Gastroesophageal sphincter (tissue), 2 donors: ENCODE data around the gene ARHGAP24.

Experiments used
- POLR2A ChIP-seq, 2 donors: fragments of 450-650 bp; IDR thresholded peaks; one replicate each; pipeline ENCODE4 v1.6.1; 2017; ENCODE audit warnings: antibody characterized with exemption in 2 of 2, mild to moderate bottlenecking in 2 of 2, moderate library complexity in 1 of 2
- POLR2AphosphoS5 ChIP-seq: sonication (generic); formaldehyde crosslinking; IDR thresholded peaks from one replicate; pipeline ENCODE4 v1.6.1; 2017; ENCODE audit warnings: antibody characterized with exemption

- TF ChIP-seq POLR2AphosphoS5 (no peak), POLR2A (IDR thresholded peaks at IDR 0.05) (no peak)
Observed at GRCh38 chr4:86026720-86027119, 551.8 kb downstream of the ARHGAP24 start.
